Breast epithelium (tissue), 3 donors: Measurements from ENCODE around the gene AASS.

Experiments
- CTCF ChIP-seq, 3 donors: fragments of 450-650 bp; IDR thresholded peaks; one replicate each; pipeline ENCODE4 v1.5.1; 2016 to 2017; ENCODE audit warnings: antibody characterized with exemption in 3 of 3, mild to moderate bottlenecking in 3 of 3, moderate library complexity in 3 of 3
- POLR2A ChIP-seq: fragments of 450-650 bp; IDR thresholded peaks from one replicate; pipeline ENCODE4 v1.6.1; 2016; ENCODE audit warnings: antibody characterized with exemption, mild to moderate bottlenecking, moderate library complexity
- POLR2AphosphoS5 ChIP-seq, 3 donors: sonication (generic); formaldehyde crosslinking; IDR thresholded peaks; one replicate each; pipeline ENCODE4 v1.6.1; 2017; ENCODE audit warnings: antibody characterized with exemption in 3 of 3

GRCh38 chr7:122038134-122038533, 105.9 kb downstream of the AASS start:
- TF ChIP-seq CTCF (IDR thresholded peaks at IDR 0.05) (no peak), POLR2A (no peak), POLR2AphosphoS5 (IDR thresholded peaks at IDR 0.05) (no peak)
